Measurements from ENCODE around the gene HSD17B11. TPM values are rescaled to one million over a fixed set of nuclear protein-coding genes. Genes with fewer than 3 reads are reported as not detected.
A peak's percentile ranks its signal among the peaks of the same experiment; 100 is the strongest.

HSD17B11 gene
- total and polyA plus RNA-seq, 2 of the 8 experiments (the other 6 are each of a cell fraction or from before 2014, with no cell fraction given): 6.0 to 9.0 TPM

DNA sequence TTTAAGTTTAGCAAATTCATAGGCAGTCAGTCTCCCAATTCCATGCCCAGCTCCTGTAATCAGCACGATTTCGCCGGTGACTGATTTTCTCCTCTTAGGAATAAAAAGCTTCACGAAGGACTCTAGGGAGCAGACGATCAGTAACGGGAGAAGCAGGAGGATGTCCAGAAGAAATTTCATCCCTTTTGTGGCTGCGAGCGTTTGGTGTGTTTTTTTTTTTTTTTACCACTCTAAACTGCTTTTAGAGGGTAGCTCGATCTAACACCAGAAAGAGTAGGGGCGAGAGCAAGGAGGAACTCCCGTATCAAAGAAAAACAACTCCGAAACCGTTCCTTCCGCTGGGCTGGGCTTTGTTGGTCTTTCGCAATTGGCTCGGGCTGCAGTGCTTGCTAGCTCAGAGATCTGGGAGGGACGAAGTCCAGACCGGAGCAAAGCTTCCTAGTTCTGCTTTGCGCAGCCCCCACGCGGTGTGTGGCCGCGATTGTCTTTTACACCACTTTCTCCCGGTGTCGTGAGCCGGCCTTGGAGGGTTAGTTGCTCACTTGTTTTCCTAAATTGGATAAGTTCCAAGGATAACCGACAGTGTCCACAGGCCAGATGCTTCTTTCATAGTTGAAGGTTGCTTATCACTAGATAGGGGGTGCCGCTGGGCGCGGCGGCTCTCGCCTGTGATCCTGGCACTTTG, at the start of gene HSD17B11 (continued):
- TF ChIP-seq EP300 (IDR thresholded peaks at IDR 0.05; ENCODE audit: borderline replicate concordance in 1 of 2, low read depth in 2 of 2, low read length in 2 of 2): no peak
- TF ChIP-seq JUN (IDR thresholded peaks at IDR 0.05; ENCODE audit: low read depth, low read length): no peak
- TF ChIP-seq, protein P1, sequence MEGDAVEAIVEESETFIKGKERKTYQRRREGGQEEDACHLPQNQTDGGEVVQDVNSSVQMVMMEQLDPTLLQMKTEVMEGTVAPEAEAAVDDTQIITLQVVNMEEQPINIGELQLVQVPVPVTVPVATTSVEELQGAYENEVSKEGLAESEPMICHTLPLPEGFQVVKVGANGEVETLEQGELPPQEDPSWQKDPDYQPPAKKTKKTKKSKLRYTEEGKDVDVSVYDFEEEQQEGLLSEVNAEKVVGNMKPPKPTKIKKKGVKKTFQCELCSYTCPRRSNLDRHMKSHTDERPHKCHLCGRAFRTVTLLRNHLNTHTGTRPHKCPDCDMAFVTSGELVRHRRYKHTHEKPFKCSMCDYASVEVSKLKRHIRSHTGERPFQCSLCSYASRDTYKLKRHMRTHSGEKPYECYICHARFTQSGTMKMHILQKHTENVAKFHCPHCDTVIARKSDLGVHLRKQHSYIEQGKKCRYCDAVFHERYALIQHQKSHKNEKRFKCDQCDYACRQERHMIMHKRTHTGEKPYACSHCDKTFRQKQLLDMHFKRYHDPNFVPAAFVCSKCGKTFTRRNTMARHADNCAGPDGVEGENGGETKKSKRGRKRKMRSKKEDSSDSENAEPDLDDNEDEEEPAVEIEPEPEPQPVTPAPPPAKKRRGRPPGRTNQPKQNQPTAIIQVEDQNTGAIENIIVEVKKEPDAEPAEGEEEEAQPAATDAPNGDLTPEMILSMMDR (IDR thresholded peaks at IDR 0.05; ENCODE audit: control extremely low read depth in 1 of 3, insufficient read depth in 1 of 3, low read depth in 1 of 3, low read length in 3 of 3): 0 out of 4 replicates have a peak, but pooled peaks of 1 of the 3 experiments have one; percentile 0
- TF ChIP-seq EGR1 (IDR thresholded peaks at IDR 0.05; ENCODE audit: borderline replicate concordance, low read depth, low read length): no peak
- TF ChIP-seq TAF1 (IDR thresholded peaks at IDR 0.05; ENCODE audit: low read depth, low read length): peak; percentile 68
- TF ChIP-seq, protein P2, sequence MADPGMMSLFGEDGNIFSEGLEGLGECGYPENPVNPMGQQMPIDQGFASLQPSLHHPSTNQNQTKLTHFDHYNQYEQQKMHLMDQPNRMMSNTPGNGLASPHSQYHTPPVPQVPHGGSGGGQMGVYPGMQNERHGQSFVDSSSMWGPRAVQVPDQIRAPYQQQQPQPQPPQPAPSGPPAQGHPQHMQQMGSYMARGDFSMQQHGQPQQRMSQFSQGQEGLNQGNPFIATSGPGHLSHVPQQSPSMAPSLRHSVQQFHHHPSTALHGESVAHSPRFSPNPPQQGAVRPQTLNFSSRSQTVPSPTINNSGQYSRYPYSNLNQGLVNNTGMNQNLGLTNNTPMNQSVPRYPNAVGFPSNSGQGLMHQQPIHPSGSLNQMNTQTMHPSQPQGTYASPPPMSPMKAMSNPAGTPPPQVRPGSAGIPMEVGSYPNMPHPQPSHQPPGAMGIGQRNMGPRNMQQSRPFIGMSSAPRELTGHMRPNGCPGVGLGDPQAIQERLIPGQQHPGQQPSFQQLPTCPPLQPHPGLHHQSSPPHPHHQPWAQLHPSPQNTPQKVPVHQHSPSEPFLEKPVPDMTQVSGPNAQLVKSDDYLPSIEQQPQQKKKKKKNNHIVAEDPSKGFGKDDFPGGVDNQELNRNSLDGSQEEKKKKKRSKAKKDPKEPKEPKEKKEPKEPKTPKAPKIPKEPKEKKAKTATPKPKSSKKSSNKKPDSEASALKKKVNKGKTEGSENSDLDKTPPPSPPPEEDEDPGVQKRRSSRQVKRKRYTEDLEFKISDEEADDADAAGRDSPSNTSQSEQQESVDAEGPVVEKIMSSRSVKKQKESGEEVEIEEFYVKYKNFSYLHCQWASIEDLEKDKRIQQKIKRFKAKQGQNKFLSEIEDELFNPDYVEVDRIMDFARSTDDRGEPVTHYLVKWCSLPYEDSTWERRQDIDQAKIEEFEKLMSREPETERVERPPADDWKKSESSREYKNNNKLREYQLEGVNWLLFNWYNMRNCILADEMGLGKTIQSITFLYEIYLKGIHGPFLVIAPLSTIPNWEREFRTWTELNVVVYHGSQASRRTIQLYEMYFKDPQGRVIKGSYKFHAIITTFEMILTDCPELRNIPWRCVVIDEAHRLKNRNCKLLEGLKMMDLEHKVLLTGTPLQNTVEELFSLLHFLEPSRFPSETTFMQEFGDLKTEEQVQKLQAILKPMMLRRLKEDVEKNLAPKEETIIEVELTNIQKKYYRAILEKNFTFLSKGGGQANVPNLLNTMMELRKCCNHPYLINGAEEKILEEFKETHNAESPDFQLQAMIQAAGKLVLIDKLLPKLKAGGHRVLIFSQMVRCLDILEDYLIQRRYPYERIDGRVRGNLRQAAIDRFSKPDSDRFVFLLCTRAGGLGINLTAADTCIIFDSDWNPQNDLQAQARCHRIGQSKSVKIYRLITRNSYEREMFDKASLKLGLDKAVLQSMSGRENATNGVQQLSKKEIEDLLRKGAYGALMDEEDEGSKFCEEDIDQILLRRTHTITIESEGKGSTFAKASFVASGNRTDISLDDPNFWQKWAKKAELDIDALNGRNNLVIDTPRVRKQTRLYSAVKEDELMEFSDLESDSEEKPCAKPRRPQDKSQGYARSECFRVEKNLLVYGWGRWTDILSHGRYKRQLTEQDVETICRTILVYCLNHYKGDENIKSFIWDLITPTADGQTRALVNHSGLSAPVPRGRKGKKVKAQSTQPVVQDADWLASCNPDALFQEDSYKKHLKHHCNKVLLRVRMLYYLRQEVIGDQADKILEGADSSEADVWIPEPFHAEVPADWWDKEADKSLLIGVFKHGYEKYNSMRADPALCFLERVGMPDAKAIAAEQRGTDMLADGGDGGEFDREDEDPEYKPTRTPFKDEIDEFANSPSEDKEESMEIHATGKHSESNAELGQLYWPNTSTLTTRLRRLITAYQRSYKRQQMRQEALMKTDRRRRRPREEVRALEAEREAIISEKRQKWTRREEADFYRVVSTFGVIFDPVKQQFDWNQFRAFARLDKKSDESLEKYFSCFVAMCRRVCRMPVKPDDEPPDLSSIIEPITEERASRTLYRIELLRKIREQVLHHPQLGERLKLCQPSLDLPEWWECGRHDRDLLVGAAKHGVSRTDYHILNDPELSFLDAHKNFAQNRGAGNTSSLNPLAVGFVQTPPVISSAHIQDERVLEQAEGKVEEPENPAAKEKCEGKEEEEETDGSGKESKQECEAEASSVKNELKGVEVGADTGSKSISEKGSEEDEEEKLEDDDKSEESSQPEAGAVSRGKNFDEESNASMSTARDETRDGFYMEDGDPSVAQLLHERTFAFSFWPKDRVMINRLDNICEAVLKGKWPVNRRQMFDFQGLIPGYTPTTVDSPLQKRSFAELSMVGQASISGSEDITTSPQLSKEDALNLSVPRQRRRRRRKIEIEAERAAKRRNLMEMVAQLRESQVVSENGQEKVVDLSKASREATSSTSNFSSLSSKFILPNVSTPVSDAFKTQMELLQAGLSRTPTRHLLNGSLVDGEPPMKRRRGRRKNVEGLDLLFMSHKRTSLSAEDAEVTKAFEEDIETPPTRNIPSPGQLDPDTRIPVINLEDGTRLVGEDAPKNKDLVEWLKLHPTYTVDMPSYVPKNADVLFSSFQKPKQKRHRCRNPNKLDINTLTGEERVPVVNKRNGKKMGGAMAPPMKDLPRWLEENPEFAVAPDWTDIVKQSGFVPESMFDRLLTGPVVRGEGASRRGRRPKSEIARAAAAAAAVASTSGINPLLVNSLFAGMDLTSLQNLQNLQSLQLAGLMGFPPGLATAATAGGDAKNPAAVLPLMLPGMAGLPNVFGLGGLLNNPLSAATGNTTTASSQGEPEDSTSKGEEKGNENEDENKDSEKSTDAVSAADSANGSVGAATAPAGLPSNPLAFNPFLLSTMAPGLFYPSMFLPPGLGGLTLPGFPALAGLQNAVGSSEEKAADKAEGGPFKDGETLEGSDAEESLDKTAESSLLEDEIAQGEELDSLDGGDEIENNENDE (IDR thresholded peaks at IDR 0.05; ENCODE audit: insufficient replicate concordance, low read length): no peak
- TF ChIP-seq SIN3A (conservative IDR thresholded peaks at IDR 0.05 in 1 of 2, IDR thresholded peaks at IDR 0.05 in 1 of 2; ENCODE audit: low read depth in 1 of 2, low read length in 2 of 2): no peak

Measured in H1 (cell line).